Skeletal muscle satellite cell (primary cell): ENCODE data around the gene RGS6.

Experiments used
- H3K27me3 ChIP-seq: 2 replicates; pipeline ENCODE4 v1.7.0; 2013; ENCODE audit warnings: low read length; ENCODE audit not compliant: control insufficient read depth, insufficient read depth
- H3K36me3 ChIP-seq: 2 replicates; pipeline ENCODE4 v1.7.0; 2013; ENCODE audit warnings: mild to moderate bottlenecking, control low read depth, low read length; ENCODE audit not compliant: insufficient read depth
- H3K4me1 ChIP-seq: 2 replicates; pipeline ENCODE4 v1.7.0; 2013; ENCODE audit warnings: low read length; ENCODE audit not compliant: control insufficient read depth, insufficient read depth
- H3K4me2 ChIP-seq: 2 replicates; pipeline ENCODE4 v1.7.0; 2013; ENCODE audit warnings: mild to moderate bottlenecking, low read length
- H3K4me3 ChIP-seq: 2 replicates; pipeline ENCODE4 v1.7.0; 2013; ENCODE audit warnings: low read length
- H3K9ac ChIP-seq: 2 replicates; pipeline ENCODE4 v1.7.0; 2013; ENCODE audit warnings: mild to moderate bottlenecking, low read depth, low read length, moderate library complexity
- H3K9me3 ChIP-seq: replicated peaks from 2 replicates; pipeline ENCODE4 v1.7.0; 2013; ENCODE audit warnings: mild to moderate bottlenecking, control low read depth, low read length

Gene RGS6

DNA sequence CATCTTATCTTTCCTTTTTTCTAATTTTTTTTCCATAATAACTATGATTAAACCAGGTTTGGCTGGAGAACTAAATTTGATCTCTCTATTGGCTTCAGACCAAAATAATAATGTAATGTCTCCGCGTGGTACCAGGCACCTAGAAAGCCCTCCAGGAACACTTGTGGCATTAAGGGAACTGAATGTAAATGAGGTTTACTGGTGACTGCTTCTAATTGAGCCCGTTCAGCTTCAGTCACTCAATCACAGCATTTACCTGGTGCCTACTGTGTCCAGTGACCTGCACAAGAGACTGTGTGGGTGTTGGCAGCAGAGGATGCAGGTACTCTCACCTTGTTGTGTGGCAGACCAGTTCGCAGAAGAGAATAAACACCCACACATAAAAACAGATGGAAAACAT is 659.2 kb downstream of the RGS6 start:
- H3K9ac ChIP-seq: no peak overlapping the region
- no peak overlapping the region for H3K4me2 ChIP-seq
- H3K9me3 ChIP-seq: no peaks in the 10 kb centered on the region
- H3K4me3 ChIP-seq: no peak overlapping the region
- no peaks in the 10 kb centered on the region for H3K4me1 ChIP-seq
- no peaks in the 10 kb centered on the region for H3K36me3 ChIP-seq
- H3K27me3 ChIP-seq: no peaks in the 10 kb centered on the region

DNA sequence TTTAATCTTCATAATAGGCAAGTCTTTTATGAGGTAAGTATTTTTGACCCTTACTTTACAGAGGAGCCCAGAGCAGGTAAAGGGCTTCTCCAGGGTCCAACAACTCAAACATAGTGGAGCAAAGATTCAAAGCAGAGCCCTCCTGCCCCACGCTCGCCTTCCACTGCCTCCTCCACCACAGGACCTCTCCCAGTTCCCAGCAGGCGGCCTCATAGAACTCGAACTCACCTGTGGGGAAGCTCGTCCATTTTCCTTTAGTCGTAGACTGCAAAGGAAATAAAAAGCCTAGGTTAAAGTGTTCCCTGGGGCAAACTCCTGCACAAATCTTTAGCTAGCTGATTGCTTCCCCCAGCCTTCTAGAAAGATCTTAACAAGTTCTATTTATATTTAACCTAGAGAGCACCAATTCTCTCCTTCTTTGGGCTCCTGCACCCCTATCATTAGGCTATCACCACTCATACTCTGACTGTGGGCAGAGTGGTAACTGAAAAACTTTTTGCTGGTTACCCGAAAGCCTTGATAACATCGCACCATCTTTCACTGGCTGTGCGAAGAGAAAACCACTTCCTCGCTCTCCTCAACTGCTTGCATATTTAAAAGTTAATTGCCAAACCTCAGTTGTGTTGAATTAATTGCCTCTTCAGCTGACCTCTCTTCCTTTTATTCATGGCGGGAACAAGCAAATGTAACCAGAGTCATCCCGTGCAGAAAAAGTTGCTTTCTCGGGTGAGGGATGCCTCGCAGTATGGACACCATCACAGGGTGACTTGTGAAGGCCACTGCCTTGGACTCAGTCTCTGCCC is 662.1 kb downstream of the RGS6 start:
- no peak overlapping the region for H3K9ac ChIP-seq
- no peaks in the 10 kb centered on the region for H3K36me3 ChIP-seq
- no peaks in the 10 kb centered on the region for H3K4me1 ChIP-seq
- no peaks in the 10 kb centered on the region for H3K9me3 ChIP-seq
- H3K27me3 ChIP-seq: no peaks in the 10 kb centered on the region
- no peak overlapping the region for H3K4me2 ChIP-seq
- no peak overlapping the region for H3K4me3 ChIP-seq

DNA sequence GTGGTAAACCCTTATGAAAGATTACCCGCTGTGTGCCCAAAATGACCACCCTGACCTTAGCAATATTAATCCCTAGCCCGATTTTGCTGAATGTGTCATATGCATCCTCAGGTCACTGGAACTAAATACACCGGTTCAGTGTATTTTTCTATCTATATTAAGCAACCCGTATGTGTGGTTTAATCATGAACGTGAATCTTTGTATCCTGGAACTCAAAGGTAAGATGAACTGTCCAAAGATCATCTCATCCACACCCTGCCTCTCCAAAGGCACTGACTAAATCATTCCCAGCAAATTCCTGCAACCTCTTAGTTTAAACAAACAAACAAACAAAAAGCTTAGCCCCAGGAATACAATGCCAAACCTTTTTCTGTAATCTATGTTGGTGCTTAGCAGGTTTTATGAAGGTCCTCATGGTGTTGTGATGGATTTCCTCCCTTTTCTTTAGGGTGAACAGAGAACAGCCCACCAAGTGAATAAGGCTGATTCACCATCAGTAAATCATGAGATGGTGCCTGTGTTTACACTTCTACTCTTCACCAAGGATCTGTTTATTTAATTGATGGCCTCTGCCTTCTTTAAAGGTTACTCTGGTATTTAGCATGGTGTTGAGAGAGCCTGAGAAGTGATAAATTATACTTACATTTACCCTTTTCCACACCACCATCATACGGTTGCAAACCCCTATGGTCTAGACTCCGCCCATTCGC is 663.1 kb downstream of the RGS6 start:
- Histone ChIP-seq H3K36me3 (no peaks in the 10 kb centered on the region), H3K9ac (no peak overlapping the region), H3K4me1 (no peaks in the 10 kb centered on the region), H3K27me3 (no peaks in the 10 kb centered on the region), H3K4me2 (no peak overlapping the region), H3K9me3 (no peaks in the 10 kb centered on the region), H3K4me3 (no peak overlapping the region)

DNA sequence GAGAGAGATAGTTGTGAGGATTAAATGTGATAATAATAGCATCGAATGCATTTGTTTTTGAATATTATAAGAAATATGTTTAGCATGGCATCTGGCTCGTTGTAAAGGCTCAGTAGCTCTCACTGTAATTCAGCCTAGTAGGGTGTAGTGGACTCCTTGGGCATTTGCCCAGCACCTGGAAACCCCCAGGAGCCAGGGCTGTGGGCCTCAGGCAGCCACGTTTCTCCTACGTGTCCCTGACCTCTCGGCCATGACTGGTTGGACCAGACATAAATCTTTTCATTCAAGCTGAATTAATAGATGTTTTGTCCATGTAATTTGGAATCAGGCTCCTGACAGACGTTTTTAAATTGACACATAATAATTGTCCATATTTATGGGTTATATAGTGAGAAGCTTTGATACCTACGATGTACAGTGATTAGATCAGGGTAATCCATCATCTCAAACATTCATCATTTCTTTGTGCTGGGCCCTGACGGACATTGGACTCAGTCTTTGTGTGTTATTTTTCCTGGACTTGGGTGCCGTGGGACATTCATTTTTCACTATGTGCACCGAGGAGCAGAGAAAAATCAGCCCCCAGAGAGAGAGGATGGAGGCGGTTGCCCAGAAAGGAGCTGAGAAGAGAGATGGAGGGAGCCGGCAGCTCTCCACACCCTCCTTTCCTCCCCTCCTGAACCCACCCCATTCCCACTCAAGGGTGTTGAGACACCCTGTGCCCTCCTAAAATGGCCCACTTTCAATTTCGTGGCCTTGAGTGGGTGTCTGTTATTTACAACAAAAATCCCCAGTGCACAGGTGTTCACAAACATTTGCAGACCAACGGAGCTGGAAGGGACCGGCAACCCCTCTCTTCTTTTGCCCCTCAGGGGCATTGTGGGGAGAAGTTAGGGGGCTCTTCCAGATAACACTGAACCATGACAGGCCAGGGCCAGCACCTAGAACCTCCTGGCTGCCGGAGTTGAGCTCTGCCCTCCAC is 665.3 kb downstream of the RGS6 start:
- H3K27me3 ChIP-seq: no peaks in the 10 kb centered on the region
- no peak overlapping the region for H3K4me2 ChIP-seq

DNA sequence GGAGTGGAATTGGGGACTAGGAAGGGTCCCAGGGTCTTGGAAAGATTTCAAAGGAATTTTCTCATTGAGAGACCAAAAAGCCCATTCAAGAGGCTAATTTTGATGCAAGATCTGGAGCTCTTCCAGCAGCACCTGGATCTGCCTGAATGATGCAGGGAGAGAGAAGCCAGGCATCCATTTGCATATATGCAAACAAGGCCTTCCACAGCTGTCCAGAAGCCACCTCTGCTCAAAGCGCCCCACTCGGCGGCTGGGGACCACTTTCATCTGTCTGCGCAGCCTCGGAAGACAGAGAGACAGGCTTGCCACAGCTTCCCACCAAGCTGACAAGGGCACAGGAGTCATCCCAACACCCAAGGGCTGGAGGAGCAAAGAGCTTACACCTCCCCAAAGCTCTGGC is 666.1 kb downstream of the RGS6 start:
- H3K9me3 ChIP-seq: no peaks in the 10 kb centered on the region
- no peak overlapping the region for H3K4me3 ChIP-seq
- H3K4me1 ChIP-seq: no peaks in the 10 kb centered on the region

More for the DNA sequence above, 665.3 kb downstream of the RGS6 start:
- Histone ChIP-seq H3K36me3 (no peaks in the 10 kb centered on the region), H3K9ac (no peak overlapping the region), H3K4me3 (no peak overlapping the region), H3K4me1 (no peaks in the 10 kb centered on the region), H3K9me3 (no peaks in the 10 kb centered on the region)

DNA sequence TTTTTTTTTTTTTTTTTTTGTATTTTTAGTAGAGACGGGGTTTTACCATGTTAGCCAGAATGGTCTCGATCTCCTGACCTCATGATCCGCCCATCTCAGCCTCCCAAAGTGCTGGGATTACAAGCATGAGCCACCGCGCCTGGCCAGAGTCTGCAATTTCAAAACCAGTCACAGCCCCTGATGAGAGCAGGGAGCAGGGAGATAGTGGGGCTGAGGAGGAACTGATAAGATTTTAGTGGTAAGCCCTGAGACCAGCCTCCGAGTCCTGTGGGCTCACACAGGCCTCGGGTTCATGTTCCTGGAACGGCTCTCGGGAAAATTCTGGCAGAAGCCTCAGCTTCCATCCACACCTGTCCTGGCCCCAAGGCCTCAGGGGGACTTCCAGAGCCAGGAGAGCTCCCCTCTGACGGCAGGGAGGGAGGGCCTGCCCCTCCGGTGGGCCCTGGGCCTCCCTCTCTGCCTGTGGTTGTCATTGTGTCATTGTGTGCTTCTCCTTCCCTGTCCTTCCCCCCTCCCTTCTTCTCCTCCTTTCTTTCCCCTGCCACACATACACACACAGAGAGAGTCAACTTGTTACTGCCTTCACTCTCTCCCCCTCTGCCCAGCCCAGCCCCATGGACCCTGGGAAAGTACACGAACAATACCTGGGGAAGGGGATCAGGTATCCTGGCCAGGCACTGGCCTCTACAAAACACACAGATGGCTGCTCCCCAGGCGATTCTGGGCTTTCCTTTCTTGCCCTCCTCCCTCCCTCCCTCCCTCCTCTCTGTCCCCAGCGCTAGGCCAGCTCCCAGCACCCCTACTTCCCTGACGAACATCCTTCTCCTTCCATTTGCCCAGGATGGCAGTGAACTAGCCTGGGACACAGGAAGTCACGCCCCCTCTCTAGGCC is 667.6 kb downstream of the RGS6 start:
- no peaks in the 10 kb centered on the region for H3K36me3 ChIP-seq
- H3K9me3 ChIP-seq: no peaks in the 10 kb centered on the region
- no peaks in the 10 kb centered on the region for H3K4me1 ChIP-seq
- no peak overlapping the region for H3K4me2 ChIP-seq
- H3K27me3 ChIP-seq: no peaks in the 10 kb centered on the region
- no peak overlapping the region for H3K4me3 ChIP-seq
- H3K9ac ChIP-seq: no peak overlapping the region

More for the DNA sequence above, 666.1 kb downstream of the RGS6 start:
- H3K27me3 ChIP-seq: no peaks in the 10 kb centered on the region
- no peak overlapping the region for H3K4me2 ChIP-seq
- no peaks in the 10 kb centered on the region for H3K36me3 ChIP-seq
- no peak overlapping the region for H3K9ac ChIP-seq

DNA sequence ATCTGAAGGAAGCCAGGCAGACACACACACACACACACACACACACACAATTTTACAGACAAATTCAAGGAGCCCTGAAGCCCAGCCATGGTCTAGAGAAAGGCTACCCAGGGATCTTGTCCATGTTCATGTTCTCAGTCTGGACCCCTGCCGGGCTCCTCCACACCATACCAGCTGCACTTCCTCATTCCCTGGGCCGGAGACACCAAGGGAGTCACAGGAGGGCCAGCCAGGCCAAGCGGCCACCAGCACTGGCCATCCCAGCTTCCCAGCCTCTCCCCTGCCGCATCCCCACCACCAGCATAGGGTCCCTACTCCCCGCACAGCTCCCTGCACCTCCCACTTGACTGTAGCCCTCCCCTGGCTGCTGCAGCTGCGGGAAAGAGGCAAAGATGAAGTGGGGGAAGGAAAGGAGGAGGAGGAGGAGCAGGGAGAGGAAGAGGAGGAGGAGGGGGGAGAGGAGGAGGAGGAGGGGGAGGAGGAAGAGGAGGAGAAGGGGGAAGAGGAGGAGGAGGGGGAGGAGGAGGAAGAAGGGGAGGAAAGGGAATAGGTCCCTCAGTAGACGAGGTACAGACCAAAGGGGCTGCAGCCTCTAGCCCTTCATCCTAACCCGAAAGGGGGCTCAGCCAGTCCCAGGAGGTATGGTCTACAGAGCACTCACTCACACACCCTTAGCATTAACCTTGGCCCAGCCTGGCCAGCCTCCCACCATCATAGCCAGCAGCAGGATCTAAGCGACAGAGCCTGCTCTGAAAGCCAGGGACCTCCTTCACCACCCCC is 668.5 kb downstream of the RGS6 start:
- no peaks in the 10 kb centered on the region for H3K9me3 ChIP-seq
- H3K4me2 ChIP-seq: no peak overlapping the region
- no peak overlapping the region for H3K9ac ChIP-seq
- no peak overlapping the region for H3K4me3 ChIP-seq
- H3K36me3 ChIP-seq: no peaks in the 10 kb centered on the region
- H3K4me1 ChIP-seq: no peaks in the 10 kb centered on the region
- no peaks in the 10 kb centered on the region for H3K27me3 ChIP-seq

DNA sequence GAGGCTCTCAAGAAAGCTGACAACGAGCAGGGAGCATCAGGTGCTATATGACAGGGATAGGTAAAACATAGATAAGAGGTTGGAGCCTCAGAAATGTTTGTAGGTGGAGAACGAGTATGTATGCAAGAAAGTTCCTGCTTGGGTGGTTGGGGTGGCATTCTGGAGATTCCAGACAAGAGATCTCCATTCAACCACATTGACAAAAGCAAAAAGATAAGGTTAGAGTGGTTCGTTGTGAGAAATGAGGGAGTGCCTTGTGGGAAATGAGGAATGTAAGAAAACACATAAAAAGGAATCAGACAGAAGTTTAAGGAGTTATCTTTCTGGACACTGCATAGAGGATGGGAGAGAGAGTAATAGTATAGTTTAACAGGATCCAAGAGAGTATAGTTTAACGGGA is 671.4 kb downstream of the RGS6 start:
- H3K9ac ChIP-seq: no peak overlapping the region
- no peaks in the 10 kb centered on the region for H3K9me3 ChIP-seq
- H3K4me3 ChIP-seq: no peak overlapping the region
- no peaks in the 10 kb centered on the region for H3K36me3 ChIP-seq
- H3K4me2 ChIP-seq: no peak overlapping the region
- H3K4me1 ChIP-seq: peaks cover 20% of the 10 kb centered on the region
- no peaks in the 10 kb centered on the region for H3K27me3 ChIP-seq

DNA sequence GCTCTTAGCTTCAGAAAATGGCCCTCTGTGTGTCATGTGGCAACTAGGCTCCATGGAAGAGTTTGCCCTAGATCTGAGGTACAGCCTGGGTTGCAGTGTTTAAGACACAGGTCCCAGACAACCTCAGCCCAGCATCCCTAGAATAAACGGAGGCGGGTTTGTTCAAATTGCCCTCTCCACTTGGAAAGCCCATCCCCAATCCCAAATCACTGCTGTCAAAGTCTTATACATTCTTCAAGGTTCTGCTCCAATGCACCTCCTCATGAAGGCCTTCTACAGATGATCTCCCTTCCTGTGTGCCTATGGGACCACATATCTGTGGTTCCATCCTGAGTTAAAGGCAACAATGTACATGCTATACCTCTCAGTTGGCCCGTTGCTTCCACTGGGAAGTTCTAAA is 671.9 kb downstream of the RGS6 start:
- no peaks in the 10 kb centered on the region for H3K36me3 ChIP-seq
- no peak overlapping the region for H3K4me2 ChIP-seq
- no peak overlapping the region for H3K4me3 ChIP-seq
- no peaks in the 10 kb centered on the region for H3K27me3 ChIP-seq
- peaks cover 24% of the 10 kb centered on the region for H3K4me1 ChIP-seq
- no peaks in the 10 kb centered on the region for H3K9me3 ChIP-seq
- no peak overlapping the region for H3K9ac ChIP-seq
